Measurements from ENCODE around the gene STPG4.

Gene STPG4

GRCh38 chr2:47070920-47071824, 83.9 kb downstream of the STPG4 start:
- Mint-ChIP-seq H3K4me3 (peak overlapping the region; percentile 38), H3K4me1 (peaks cover 30% of the 10 kb centered on the region), H3K27me3 (no peaks in the 10 kb centered on the region), H3K27ac (peak overlapping the region; percentile 79), H3K9me3 (no peaks in the 10 kb centered on the region), H3K36me3 (peaks cover 26% of the 10 kb centered on the region)
- CTCF ChIA-PET, result no interaction called here
- peak; percentile 55 for DNase-seq

DNA sequence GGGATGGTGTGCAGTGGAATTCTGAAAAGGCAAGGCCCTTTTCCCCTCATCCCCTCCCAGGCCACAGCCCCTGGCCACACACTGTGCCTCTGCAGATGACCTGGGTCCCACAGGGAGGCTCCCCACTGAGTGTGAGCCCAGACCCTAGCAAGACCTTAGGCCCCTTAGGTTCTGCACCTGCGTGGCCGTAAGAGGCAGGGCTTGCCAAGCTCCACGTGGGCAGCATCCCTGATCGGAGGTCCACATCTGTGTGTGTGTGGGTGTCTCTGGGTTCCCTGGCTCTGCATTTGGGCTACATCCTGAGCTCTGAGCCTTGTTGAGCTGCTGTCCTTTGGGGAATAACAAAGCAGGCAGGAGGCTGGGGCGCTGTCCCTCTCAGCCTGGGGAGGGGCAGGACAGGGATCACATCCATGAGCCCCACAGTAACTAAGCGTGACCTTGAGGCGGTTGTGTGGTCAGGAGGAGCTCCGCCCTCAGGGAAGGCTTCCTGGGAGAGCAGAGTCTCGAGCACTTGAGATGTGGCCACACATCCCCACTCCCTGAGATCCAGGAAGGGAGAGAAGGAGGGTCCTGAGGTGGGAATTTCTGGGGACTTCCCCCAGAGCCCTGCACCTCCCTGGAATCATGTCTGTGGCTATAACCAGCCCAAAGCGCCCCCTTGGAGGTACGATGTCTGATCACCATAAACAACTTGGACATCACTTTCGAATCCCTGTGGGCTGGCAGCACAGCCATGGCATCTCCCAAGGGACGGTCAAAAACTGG, 84.8 kb downstream of the STPG4 start:
- DNase-seq, result no peak
- H3K36me3 Mint-ChIP-seq, result peaks cover 26% of the 10 kb centered on the region
- no peak overlapping the region for H3K4me3 Mint-ChIP-seq
- peak overlapping the region; percentile 79 for H3K27ac Mint-ChIP-seq
- no peaks in the 10 kb centered on the region for H3K27me3 Mint-ChIP-seq
- H3K4me1 Mint-ChIP-seq, result peaks cover 30% of the 10 kb centered on the region
- CTCF ChIA-PET, result interaction anchor here (1.0 kb wide), 1 partner anchor 38 kb away, joined by 3 read pairs; no protein-coding TSS in a partner anchor
- no peaks in the 10 kb centered on the region for H3K9me3 Mint-ChIP-seq

- H3K4me1 Mint-ChIP-seq, result peaks cover 30% of the 10 kb centered on the region
- H3K4me3 Mint-ChIP-seq, result no peak overlapping the region
- DNase-seq, result no peak
- H3K27ac Mint-ChIP-seq, result no peak overlapping the region
- no peaks in the 10 kb centered on the region for H3K27me3 Mint-ChIP-seq
- H3K9me3 Mint-ChIP-seq, result no peaks in the 10 kb centered on the region
- H3K36me3 Mint-ChIP-seq, result peaks cover 26% of the 10 kb centered on the region
- CTCF ChIA-PET, result interaction anchor here (1.0 kb wide), 1 partner anchor 37 kb away, joined by 3 read pairs; no protein-coding TSS in a partner anchor
Measured at GRCh38 chr2:47069628-47070154, 85.4 kb downstream of the STPG4 start.

DNA sequence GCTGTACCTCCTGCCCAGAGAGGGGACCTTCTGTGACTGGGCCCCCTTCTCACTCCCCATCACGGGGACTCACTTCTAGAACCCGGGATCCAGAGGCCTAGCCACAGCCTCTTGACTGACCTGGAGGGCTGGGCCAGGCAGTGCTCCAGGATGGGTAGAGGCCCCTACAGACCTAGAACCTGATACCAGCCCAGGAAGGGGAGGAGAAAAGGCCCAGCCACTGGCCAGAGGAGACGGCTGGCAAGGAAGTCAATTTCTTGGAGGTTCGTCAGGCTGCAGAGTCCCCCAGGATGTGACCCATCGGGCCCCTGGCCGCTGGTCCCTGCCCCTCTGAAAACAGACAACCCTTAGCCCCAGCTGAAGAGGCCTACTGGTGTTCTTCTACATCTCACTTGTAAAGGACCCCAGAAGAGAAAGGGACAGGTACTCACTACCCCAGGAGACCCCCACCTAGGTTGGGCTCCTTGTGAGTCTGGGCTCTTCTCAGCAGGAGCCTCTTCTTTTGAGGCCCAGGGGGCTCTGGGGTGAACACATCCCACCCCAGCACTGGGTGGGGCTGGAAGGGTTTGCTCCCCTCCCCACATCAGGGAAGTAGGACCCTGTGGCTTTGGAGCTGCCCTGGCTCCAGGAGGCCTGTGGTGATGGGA, 86.0 kb downstream of the STPG4 start:
- Mint-ChIP-seq H3K9me3 (no peaks in the 10 kb centered on the region), H3K27ac (no peak overlapping the region), H3K36me3 (peaks cover 27% of the 10 kb centered on the region), H3K27me3 (no peaks in the 10 kb centered on the region), H3K4me1 (peaks cover 30% of the 10 kb centered on the region), H3K4me3 (no peak overlapping the region)
- DNase-seq, result no peak
- CTCF ChIA-PET, result interaction anchor here (1.0 kb wide), 1 partner anchor 37 kb away, joined by 3 read pairs; no protein-coding TSS in a partner anchor

- no peak overlapping the region for H3K4me3 Mint-ChIP-seq
- CTCF ChIA-PET, result no interaction called here
- peaks cover 28% of the 10 kb centered on the region for H3K4me1 Mint-ChIP-seq
- H3K36me3 Mint-ChIP-seq, result peaks cover 25% of the 10 kb centered on the region
- no peaks in the 10 kb centered on the region for H3K27me3 Mint-ChIP-seq
- no peaks in the 10 kb centered on the region for H3K9me3 Mint-ChIP-seq
- DNase-seq, result no peak
- no peak overlapping the region for H3K27ac Mint-ChIP-seq
Measured at GRCh38 chr2:47067788-47068407, 87.2 kb downstream of the STPG4 start.

GRCh38 chr2:47065771-47066380, 89.2 kb downstream of the STPG4 start:
- no peaks in the 10 kb centered on the region for H3K9me3 Mint-ChIP-seq
- no peak overlapping the region for H3K4me3 Mint-ChIP-seq
- peaks cover 22% of the 10 kb centered on the region for H3K36me3 Mint-ChIP-seq
- no peak for DNase-seq
- CTCF ChIA-PET, result interaction anchor here (0.6 kb wide), 1 partner anchor 215 kb away, joined by 3 read pairs; no protein-coding TSS in a partner anchor
- H3K27ac Mint-ChIP-seq, result peak overlapping the region; percentile 13
- peaks cover 8% of the 10 kb centered on the region for H3K4me1 Mint-ChIP-seq
- no peaks in the 10 kb centered on the region for H3K27me3 Mint-ChIP-seq

GRCh38 chr2:47065343-47065742, 89.8 kb downstream of the STPG4 start:
- no peak overlapping the region for H3K27ac Mint-ChIP-seq
- peaks cover 3% of the 10 kb centered on the region for H3K4me1 Mint-ChIP-seq
- peaks cover 24% of the 10 kb centered on the region for H3K36me3 Mint-ChIP-seq
- no peaks in the 10 kb centered on the region for H3K9me3 Mint-ChIP-seq
- DNase-seq, result no peak
- H3K27me3 Mint-ChIP-seq, result no peaks in the 10 kb centered on the region
- H3K4me3 Mint-ChIP-seq, result no peak overlapping the region
- CTCF ChIA-PET, result no interaction called here

- H3K27me3 Mint-ChIP-seq, result no peaks in the 10 kb centered on the region
- no peak for DNase-seq
- H3K36me3 Mint-ChIP-seq, result peaks cover 25% of the 10 kb centered on the region
- no peaks in the 10 kb centered on the region for H3K9me3 Mint-ChIP-seq
- no peak overlapping the region for H3K27ac Mint-ChIP-seq
- CTCF ChIA-PET, result no interaction called here
- no peaks in the 10 kb centered on the region for H3K4me1 Mint-ChIP-seq
- no peak overlapping the region for H3K4me3 Mint-ChIP-seq
Measured at GRCh38 chr2:47064106-47064505, 91.0 kb downstream of the STPG4 start.

- Mint-ChIP-seq H3K36me3 (peaks cover 21% of the 10 kb centered on the region), H3K4me3 (no peak overlapping the region), H3K27ac (no peak overlapping the region), H3K27me3 (no peaks in the 10 kb centered on the region), H3K4me1 (no peaks in the 10 kb centered on the region), H3K9me3 (no peaks in the 10 kb centered on the region)
- CTCF ChIA-PET, result no interaction called here
- DNase-seq, result no peak
Measured at GRCh38 chr2:47063538-47063930, 91.6 kb downstream of the STPG4 start.

GRCh38 chr2:47062681-47063537, 92.2 kb downstream of the STPG4 start:
- no peak for DNase-seq
- Mint-ChIP-seq H3K9me3 (no peaks in the 10 kb centered on the region), H3K4me3 (no peak overlapping the region), H3K36me3 (peaks cover 21% of the 10 kb centered on the region), H3K27me3 (no peaks in the 10 kb centered on the region), H3K27ac (no peak overlapping the region), H3K4me1 (peaks cover 3% of the 10 kb centered on the region)
- CTCF ChIA-PET, result interaction anchor here (0.6 kb wide), 1 partner anchor 80 kb away, joined by 3 read pairs; no protein-coding TSS in a partner anchor

DNA sequence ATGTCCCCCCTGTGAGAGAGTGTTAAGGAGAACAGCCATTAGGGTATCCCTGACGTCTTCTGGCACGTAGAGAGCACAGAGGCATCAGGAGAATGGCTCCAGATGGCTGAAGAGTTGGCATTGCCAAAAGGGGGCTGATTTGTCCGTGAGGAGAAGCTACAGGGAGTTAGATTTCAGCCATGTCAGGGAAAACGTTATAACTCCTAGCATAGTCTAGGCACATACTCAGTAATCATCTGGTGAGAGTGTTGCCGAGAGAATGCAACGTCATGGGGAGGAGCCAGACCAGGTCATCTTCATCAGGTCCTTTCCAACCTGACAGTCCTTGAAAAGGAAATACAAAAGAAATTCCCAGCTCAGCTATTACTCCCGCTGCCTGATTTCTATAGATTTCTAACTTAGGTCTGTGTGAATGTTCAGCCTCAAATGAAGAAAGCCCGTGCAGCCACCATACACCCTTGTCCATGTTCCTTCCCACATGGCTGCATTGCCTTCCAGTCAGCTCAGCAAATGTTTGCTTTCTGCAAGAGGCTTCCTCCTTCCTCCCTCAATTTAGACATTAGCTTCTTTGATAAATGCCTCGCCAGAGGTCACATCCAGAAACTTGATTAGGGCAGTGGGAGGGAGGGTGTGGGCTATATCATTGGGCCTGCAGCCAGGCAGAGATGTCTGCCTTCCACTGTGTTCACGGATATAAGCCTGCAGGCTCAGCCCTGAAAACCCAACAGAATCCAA, 93.0 kb downstream of the STPG4 start:
- H3K27ac Mint-ChIP-seq, result no peak overlapping the region

GRCh38 chr2:47060652-47061170, 94.4 kb downstream of the STPG4 start:
- CTCF ChIA-PET, result no interaction called here
- Mint-ChIP-seq H3K27ac (no peak overlapping the region), H3K9me3 (no peaks in the 10 kb centered on the region), H3K4me3 (no peak overlapping the region), H3K4me1 (peaks cover 22% of the 10 kb centered on the region), H3K36me3 (peaks cover 22% of the 10 kb centered on the region), H3K27me3 (no peaks in the 10 kb centered on the region)
- no peak for DNase-seq

More for the DNA sequence above, 93.0 kb downstream of the STPG4 start:
- no peaks in the 10 kb centered on the region for H3K9me3 Mint-ChIP-seq
- H3K4me3 Mint-ChIP-seq, result no peak overlapping the region
- H3K27me3 Mint-ChIP-seq, result no peaks in the 10 kb centered on the region
- no peak for DNase-seq
- peaks cover 11% of the 10 kb centered on the region for H3K4me1 Mint-ChIP-seq
- H3K36me3 Mint-ChIP-seq, result peaks cover 18% of the 10 kb centered on the region
- CTCF ChIA-PET, result interaction anchor here (0.6 kb wide), 1 partner anchor 80 kb away, joined by 3 read pairs; no protein-coding TSS in a partner anchor
